K562 (cell line): ENCODE results near the gene NFIB. TPM values are rescaled to one million over a fixed set of nuclear protein-coding genes. Genes with fewer than 3 reads are reported as not detected.

ENCODE experiments used
- CGGBP1 ChIP-seq: fragments of 250-450 bp; sonication (Bioruptor Pico); IDR thresholded peaks from 2 replicates; pipeline ENCODE4 v1.9.0; 2021; ENCODE audit warnings: mild to moderate bottlenecking
- CHAMP1 ChIP-seq: fragments of 450-650 bp; IDR thresholded peaks from 2 replicates; pipeline ENCODE4 v1.6.1; 2016; ENCODE audit warnings: mild to moderate bottlenecking
- ZBTB40 ChIP-seq, 2 experiments: fragments of 450-650 bp in 1 of 2; sonication (generic) in 1 of 2; formaldehyde crosslinking in 1 of 2; IDR thresholded peaks; 2 replicates each; pipeline versions ENCODE4 v1.7.1 to v1.9.0; 2016 to 2022; ENCODE audit warnings: inconsistent platforms in 1 of 2, mild to moderate bottlenecking in 1 of 2, missing genetic modification reagents in 1 of 2
- ZFP36 ChIP-seq: fragments of 150-350 bp; IDR thresholded peaks from 2 replicates; pipeline ENCODE4 v1.6.1; 2018; ENCODE audit warnings: low read length, low read depth; ENCODE audit not compliant: partially characterized antibody
- ZNF507 ChIP-seq: conservative IDR thresholded peaks from 2 replicates; pipeline ENCODE4 v1.6.1; 2017; ENCODE audit warnings: missing genetic modification characterization, missing compliant biosample characterization
- polyA plus RNA-seq, 8 experiments: library from polyadenylated mRNA; depleted of rRNA in 4 of 8; stranded (reverse) in 5 of 8; unstranded in 3 of 8; fragments of >200 nt; fragmentation: Nextera tagmentation in 2 of 8; fragmentation: Illumina TruSeq in 1 of 8; extraction: Ambion mirVana in 2 of 8; extraction: Trizol in 1 of 8; gene quantifications; 2 replicates each; pipeline versions ENCODE4 v1.2.1 to v1.2.3, GENCODE V29; 2011 to 2014; ENCODE audit warnings: inconsistent platforms in 1 of 8, missing spikeins in 1 of 8
- total RNA-seq, 7 experiments: library from RNA; depleted of rRNA in 6 of 7; stranded (reverse); fragments of >200 nt in 6 of 7; fragmentation: Illumina TruSeq in 2 of 7; extraction: Trizol in 2 of 7; gene quantifications; 2 replicates each; pipeline versions ENCODE4 v1.2.1 to v1.2.3, GENCODE V29; 2011 to 2021; ENCODE audit warnings: low replicate concordance in 1 of 7

The NFIB gene
- total and polyA plus RNA-seq, 9 of the 15 experiments (the other 6 are each of a cell fraction or from before 2014, with no cell fraction given), result 1.2 to 3.3 (median 1.9) TPM

- no peak for TF ChIP-seq ZBTB40 (IDR thresholded peaks at IDR 0.05)
- no peak for TF ChIP-seq ZBTB40 (CRISPR knock-in tag; IDR thresholded peaks at IDR 0.05)
- TF ChIP-seq ZNF507, result no peak
- no peak for TF ChIP-seq ZFP36
- no peak for TF ChIP-seq CGGBP1
- no peak for TF ChIP-seq CHAMP1
Observed at GRCh38 chr9:14098486-14099180, 215.3 kb downstream of the NFIB start (continued).
